HG03196 (cell line): Measurements from ENCODE around the gene ZSWIM5.
"Not testable (repeated sequence)": the region's sequence is repeated elsewhere in the genome, so short reads cannot be mapped to it uniquely, and the experiment has no call there.

ENCODE experiments used
- ATAC-seq: cut with Tn5 transposase; IDR thresholded peaks from one replicate; pipeline ENCODE4 v1.9.1; 2021; ENCODE audit not compliant: unreplicated experiment

The ZSWIM5 gene

DNA sequence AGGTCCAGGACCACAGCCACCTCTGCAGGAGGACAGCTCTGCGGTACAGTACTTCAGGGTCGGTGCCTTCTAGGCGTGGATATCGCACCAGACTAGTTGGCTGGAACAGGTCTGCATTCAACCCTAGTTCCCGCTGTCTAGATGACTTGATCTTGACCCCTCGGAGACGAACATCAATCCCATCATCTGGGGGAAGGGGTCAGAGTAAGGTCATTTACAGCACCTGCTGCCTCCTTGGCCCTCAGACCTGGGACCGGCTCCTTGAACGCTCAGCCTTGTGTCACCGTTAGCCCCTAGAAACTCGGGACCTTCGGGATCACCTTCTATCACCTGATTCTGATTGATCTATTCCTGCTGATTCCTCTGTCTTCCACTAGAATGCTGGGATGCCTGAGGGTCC lies 197.9 kb downstream of the ZSWIM5 start:
- ATAC-seq: no peak

DNA sequence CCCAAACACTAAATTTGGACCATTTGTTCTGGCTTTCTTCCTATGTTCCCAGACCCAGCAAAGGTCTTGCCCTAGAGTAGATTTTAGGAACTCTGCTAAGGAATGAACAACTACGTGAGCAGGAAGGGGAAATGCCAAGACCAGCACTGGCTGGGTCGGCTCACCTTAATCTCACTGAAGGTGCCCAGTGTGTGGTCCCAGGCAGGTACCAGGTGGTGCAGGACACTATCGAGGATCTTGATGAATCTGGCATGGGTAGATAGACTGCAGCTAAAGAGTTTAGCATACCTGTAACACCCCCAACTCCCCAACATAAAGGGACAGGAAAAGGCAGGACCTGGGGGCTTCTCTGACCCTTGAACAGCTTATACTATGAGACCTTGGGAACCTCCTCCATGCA lies 198.3 kb downstream of the ZSWIM5 start:
- no peak for ATAC-seq

DNA sequence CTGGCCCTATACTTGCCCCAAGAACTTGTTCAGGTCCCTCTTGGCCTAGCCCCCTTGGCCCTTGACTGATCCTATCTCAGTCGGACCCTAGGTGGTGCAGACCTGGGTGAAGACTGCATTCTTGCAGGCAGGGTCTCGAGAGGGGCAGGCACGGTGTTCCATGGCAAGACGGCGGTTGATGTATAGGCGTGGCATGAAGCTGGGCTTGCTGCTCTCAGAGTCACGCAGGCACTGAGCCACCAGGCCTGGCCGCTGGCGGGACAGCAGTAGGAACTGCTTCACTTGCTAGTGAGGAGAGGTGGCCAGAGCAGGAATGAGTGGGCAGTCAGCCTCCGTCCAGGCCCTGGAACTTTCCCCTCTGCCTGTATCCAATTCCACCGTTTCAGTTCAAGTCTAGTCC lies 199.1 kb downstream of the ZSWIM5 start:
- no peak for ATAC-seq

DNA sequence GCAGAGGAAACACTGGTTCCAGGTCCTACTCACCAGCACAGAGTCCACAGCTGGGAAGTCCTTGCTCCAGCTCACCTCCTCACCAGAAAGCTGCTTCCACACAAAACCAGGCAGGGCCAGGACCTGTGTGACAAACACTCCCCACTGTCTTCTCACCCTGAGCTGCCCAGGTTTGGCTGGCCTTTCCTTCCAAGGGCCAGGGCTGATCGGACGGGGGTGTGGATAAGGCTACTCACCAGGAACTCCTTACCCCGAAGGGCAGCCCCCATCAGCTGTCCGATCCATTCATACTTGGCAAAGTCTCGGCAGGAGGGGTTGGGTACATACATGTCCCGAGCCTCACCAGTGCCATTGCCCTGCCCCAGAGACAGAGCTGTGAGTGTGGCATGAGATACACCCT lies 200.6 kb downstream of the ZSWIM5 start:
- no peak for ATAC-seq

DNA sequence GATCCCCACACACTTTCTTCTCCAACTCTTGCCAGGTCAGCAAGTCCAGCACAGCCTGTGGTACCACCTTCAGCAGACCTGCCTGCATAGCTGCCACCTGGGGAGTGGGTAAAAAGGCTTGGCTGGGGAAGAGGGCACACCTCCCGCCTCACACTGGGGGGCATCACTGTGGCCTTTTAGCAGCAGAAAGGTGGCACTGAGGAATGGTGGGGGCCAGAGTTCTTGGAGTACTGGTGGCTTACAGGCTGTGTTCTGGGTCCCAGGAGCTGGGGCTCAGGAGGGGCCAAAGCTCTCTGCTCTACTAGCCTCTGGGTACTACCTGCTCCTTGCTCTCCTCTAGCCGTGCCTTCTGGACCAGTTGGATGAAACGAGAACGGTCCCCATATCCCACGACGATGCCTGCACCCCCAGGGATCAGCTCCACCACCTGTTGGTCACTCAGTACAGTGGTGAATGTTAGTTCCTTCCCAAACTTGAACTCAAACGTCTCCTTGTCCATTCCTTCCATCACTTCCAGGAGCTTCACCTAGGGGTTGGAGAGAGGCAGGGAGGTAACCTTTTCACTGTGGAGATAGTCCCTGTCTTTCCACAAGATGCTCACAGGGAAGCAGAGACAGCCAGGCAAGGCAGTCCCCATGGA lies 202.0 kb downstream of the ZSWIM5 start:
- ATAC-seq: no peak

DNA sequence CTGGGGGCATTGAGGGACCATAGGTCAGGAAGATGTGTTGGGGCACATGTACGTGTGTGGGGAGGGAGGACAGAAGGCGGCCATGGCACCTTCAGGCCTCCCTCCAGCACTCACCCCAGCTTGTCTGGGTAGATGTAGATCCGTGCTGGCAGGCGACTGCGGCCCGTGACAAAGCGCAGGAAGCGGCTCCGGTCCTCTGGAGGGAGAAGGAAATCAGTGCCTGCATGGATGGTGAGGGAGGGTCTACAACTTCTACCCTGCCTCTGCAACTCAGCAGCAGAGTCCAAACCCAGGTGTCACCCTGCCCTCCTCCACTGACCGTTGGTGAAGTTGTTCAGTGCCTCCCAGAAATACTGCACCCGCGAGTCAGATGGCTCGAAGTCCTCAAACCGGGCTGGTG lies 202.7 kb downstream of the ZSWIM5 start:
- no peak for ATAC-seq

DNA sequence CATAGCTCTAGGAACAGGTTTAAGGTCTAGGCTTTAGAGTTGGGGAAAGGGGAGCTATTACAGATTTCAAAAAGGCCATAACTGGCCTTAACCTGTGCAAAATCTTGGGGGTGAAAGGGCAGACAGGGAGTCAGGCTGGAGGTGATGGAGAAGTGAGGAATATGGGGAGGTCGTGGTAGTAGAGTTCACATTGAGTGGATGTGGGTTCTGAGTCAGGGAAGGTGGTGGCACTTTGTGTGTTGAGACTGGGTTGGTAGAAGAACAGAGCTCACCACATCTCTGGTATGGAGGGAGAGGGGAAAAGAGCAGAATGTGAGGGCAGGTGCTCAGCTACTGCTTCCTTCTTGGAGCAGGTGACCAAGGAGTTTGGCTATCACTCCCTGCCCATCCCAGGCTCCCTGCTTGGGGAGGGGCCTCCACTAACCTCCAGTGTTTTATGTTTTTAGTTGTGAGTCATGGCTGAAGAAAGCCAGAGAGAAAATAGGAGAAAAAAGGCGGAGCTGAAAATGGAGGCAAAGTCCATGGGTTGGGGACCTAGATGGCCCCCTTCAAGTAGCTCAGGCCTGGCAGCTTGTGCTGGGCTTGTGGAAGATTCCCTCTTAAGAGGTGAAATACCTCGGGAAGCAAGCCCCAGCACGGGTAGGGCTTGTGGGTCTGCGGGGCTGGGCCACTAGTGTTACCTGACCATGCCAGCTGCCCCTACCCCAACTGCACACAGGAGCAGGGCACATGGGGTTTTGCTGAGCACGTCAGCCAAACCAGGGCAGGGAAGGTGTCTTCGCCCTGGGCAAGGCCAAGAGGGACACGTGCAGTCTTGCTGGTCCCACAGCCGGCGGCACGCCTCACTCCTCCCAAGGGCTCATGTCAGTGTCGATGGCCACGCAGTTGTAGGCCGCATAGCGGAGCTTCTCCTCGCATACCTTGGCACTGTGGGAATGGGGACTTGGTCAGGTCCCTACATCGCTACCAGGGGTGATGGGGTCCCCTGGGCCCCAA lies 203.5 kb downstream of the ZSWIM5 start:
- no peak for ATAC-seq

DNA sequence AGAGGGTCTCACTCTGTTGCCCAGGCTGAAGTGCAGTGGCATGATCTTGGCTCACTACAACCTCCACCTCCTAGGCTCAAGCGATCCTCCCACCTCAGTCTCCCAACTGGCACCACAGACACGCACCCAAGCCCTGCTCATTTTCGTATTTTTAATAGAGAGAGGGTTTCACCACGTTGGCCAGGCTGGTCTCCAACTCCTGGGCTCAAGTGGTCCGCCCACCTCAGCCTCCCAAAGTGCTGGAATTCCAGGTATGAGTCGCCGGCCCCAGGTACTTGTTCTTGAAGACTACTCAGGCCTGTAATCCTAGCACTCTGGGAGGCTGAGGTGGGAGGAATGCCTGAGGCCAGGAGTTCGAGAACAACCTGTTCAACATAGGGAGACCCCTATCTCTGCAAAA lies 204.8 kb downstream of the ZSWIM5 start:
- ATAC-seq: not testable (repeated sequence)

DNA sequence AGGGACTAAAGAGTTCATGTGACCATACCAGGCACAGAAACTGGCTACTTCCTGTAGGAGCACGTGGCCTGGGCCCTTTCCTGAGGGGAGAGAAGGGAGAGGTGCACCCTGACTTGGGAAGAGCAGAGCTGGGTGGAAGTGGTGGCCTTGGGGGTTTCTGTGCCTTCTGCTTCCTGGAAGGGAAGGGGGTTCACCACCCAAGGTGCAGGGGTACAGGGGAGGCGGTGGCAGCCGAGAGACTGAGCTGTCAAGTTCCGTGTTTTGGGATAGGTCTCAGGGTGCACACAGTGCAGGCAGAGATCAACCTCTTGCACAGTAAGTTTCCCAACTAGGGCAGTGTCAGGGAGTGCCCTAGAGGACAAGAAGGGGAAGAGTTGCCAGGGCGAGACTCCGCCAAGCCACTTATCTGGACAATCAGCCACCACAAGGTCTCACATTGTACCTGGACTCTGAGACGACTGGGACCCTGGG lies 205.4 kb downstream of the ZSWIM5 start:
- no peak for ATAC-seq

DNA sequence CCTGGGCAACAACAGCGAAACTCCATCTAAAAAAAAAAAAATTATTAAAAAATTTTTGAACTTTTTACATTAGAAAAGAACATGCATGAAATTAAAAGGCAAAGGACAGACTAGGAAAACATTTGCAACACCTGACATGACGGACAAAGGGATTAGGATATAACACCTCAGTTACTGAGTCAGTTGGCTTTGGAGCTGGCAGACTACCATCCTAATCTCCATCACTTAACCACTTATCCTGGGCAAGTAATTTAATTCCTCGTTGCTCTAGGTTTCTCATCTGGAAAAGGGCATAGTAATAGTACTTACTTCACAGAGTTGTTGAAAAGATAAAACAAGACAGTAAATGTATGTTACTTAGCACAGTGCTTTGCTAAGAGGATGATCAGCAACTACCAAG lies 207.2 kb downstream of the ZSWIM5 start:
- no peak for ATAC-seq

DNA sequence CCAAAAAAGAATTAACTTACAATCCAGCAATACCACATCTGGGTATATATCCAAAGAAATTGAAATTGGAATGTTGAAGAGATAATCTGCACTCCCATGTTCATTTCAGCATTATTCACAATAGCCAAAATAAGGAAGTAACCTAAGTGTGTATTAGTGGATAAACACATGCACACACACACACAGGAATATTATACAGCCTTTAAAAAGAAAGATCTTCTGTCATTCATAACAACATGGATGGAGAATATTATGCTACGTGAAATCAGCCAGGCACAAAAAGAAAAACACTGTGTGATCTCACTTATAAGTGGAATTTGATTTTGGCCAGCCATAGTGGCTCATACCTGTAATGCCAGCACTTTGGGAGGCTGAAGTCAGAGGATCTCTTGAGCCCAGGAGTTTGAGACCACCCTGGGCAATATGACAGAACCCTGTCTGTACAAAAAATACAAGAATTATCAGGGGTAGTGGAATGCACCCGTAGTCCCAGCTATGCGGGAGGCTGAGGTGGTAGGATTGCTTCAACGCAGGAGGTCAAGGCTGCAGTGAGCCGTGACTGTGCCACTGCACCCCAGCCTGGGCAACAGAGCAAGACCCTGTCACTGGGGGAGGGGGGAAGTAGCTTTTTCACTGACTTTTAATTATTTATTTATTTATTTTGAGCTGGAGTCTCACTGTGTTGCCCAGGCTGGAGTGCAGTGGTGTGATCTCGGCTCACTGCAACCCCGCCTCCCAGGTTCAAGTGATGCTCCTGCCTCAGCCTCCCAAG lies 210.8 kb downstream of the ZSWIM5 start:
- ATAC-seq: no peak

DNA sequence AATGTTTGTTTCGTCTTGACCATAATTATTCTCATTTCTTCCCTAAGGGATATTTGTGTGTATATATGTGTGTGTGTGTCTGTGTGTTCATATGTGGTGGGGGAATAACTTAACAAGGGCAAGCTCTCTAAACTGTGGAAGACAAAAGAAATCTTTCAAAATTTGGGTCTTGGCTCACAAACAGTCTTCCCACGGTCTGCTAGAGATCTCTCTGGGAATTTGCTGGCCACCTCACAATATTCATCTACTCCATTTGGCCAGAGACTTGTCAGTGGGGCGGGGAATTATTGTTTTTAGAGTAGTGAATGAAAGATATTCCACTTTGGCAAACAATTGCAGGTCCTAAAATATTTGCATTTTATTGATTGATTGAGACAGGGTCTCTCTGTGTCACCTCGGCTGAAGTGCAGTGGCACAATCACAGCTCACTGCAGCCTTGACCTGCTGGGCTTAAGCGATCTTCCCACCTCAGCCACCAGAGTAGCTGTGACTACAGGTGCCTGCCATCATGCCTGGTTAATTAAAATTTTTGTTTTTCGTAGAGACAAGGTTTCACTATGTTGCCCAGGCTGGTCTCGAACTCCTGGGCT lies 212.0 kb downstream of the ZSWIM5 start:
- ATAC-seq: no peak

DNA sequence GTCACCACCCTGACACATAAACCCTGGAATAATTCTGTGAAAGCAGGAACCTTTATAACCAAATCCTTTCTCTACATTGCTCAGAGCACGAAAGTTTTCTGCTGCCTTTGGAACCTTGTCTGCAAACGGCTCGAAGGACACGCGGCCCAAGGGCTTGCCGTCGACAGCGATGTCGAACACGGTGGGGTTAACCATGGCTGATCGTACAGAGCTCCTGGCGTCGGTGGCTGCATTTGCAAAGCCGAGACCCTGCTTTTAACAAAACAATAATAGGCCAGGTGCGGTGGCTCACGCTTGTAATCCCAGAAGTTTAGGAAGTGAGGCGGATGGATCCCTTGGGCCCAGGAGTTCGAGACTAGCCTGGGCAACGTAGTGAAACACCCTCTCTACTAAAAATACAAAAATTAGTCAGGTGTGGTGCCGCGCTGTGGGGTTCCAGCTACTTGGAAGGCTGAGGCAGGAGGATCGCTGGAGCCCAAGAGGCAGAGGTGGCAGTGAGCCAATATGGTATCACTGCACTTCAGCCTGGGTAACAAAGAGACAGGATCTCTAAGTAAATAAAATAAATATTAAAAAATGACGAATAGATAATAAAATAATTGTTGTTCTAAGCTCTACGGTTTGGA lies 217.8 kb downstream of the ZSWIM5 start:
- no peak for ATAC-seq

DNA sequence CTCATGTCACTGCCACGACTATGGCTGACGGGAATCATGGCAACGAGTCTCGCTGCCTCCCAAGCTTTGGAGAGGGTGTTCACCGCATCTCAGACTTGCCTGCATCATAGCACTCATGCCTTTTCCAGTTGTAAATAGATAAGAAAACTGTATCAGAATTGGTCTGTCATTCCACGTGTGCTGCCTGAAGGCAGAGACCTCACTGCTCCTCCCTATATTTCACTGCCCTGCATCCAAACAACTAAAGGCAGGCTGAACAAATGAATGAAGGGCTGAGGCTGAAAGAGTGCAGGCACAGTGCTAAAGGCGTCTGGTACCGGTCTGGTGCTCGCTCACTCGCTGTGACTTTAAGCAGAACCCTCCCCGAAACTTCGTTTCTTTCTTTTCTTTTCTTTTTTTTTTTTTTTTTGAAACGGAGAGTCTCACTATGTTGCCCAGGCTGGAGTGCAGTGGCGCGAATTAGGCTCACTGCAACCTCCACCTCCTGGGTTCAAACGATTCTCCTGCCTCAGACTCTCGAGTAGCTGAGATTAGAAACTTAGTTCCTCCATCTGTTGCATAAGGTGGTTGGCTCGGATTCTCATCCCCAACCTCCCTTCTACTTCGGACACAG lies 220.6 kb downstream of the ZSWIM5 start:
- ATAC-seq: no peak

DNA sequence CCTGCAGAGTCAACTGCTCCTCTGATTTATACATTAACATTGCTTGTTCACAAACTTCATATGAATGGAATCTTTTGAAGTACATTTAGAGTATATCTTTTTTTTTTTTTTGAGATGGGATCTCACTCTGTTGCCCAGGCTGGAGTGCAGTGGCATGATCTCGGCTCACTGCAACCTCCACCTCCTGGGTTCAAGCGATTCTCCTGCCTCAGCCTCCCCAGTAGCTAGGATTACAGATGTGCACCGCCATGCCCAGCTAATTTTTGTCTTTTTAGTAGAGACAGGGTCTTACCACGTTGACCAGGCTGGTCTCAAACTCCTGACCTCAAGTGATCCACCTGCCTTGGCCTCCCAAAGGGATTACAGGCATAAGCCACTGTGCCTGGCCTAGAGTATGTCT lies 229.0 kb downstream of the ZSWIM5 start:
- not testable (repeated sequence) for ATAC-seq

DNA sequence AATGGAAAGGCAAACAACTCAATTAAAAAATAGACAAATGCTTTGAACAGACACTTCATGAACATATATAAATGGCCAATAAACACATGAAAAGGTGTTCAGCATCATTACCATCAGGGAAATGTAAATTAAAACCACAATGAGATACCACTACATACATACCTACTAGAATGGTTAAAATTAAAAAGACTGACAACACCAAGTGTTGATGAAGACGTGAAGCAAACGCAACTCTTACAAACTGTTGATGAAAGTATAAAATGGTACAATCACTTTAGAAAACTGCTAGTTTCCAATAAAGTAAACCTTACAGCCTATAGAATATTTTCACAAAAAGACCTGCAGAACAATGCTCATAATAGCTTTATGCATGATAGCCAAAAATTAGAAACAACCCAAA lies 230.2 kb downstream of the ZSWIM5 start:
- ATAC-seq: no peak

DNA sequence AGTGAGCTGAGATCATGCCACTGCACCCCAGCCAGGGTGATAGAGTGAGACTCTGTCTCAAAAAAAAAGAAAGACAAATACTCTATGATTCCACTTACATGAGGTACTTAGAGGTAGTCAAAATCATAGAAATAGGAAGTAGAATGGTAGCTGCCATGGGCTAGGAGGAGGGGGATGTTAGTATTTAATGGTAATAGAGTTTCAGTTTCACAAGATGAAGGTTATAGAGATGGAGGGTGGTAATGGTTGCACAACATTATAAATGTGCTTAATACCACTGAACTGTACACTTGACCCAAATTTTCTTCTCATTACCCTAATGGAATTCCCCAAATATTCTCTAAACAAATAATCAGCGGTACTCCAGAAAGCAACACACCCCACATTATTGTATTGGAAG lies 232.8 kb downstream of the ZSWIM5 start:
- no peak for ATAC-seq

DNA sequence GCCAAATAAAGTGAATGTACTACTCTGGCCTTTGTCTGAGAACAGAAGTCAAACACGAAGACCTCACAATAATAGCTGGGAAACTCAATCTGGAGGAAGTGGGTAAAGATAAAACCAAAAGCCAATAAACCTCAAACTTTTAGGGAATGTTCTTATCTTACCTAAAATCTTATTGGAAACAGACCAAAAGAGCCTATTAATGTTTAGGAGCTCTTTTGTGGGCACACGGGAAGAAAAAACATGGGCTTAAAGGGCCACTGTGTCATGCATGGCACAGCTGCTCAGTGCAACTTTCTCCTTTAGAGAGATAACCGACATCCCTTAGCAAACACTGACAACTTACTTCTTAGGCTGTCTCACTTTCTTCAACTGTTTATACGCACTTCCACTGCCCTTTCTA lies 236.1 kb downstream of the ZSWIM5 start:
- ATAC-seq: no peak
